ENCODE measurements around the gene UBAP2.
"Not testable (repeated sequence)": the region's sequence is repeated elsewhere in the genome, so short reads cannot be mapped to it uniquely, and the experiment has no call there.

The UBAP2 gene

DNA sequence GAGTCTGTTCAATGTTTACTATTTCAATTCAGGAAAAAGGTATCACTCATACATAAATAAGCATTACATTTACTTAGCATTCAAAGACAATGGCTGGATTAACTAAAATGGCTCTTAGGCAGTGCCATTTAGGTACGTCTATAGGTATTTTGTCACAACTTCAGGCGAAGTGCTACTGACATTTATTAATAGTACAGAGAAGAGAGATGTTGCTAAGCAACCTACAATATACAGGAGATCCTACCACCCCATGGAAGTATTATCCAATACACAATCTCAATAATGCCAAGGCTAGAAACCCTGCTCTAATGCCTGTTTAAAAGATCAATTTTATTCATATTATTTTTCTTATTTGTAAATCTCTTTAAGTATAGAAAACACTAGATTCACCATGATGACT is 76.0 kb downstream of the UBAP2 start:
- no peak for DNase-seq

DNA sequence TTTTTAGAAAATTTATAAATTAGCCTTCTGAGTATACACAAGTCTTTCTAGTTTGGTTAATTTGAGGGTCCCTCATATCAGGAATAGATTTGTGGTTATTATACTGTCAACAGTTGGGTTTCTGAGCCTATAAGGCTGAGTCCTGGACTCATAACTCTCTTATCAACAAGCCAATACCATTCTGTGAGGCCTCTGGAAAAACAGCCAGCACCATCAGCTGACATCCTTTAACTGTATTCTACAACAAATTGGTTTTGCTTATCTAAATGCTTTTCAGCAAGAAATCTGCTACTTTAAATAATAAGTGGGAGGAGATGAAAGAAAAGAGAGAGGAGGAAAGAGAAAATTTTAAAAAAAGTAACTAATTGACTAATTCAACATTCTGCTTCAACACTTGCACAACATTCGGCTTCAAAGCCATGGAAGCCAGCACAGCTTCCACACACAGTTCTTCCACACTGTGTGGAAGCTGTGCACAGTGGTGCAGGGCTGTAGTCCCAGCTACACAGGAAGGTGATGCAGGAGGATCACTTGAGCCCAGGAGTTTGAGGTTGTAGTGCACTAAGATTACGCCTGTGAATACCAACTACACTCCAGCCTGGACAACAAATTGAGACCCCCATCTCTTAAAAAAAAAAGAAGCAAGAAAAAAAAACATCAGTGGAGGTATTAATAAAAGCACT is 84.5 kb downstream of the UBAP2 start:
- no peak for DNase-seq

DNA sequence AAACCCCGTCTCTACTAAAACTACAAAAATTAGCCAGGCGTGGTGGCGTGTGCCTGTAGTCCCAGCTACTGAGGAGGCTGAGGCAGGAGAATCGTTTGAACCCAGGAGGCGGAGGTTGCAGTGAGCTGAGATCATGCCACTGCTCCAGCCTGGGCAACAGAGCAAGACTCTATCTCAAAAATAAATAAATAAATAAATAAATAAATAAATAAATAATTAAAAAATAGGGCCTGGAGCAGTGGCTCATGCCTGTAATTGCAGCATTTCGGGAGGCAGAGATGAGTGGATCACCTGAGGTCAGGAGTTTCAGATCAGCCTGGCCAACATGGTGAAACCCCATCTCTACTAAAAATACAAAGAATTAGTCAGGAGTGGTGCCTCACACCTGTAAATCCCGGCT is 86.2 kb downstream of the UBAP2 start:
- not testable (repeated sequence) for DNase-seq

DNA sequence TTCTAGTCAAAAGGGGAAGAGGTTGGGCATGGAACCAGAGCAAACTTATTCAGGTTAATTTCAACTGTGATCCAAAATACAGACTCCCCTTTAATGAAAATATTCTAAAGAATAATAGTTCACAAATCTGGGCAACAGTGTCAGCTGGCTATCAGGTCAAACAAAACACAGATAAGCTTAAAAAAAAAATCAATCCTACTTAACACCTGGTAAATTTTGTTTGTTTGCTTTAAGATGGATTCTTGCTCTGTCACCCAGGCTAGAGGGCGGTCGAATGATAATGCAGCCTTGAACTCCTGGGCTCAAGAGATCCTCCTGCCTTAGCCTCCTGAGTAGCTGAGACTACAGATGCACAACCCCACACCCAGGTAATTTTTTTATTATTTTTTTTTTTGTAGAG is 89.0 kb downstream of the UBAP2 start:
- no peak for DNase-seq

DNA sequence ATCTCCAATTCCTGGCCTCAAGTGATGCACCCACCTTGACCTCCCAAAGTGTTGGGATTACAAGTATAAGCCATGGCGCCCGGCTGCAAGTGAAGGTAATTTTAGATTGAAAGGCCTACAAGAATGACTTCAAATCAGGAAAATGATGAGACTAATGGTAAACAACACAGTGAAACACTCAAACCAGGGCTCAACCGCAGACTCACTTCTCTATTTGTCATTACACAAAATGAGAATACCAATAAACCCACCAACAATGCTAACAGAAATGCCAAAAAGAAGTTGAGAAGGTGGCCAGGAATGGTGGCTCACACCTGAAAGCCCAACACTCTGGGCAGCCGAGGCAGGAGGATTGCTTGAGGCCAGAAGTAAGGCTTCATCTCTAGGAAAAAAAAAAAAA is 92.1 kb downstream of the UBAP2 start:
- DNase-seq = no peak

DNA sequence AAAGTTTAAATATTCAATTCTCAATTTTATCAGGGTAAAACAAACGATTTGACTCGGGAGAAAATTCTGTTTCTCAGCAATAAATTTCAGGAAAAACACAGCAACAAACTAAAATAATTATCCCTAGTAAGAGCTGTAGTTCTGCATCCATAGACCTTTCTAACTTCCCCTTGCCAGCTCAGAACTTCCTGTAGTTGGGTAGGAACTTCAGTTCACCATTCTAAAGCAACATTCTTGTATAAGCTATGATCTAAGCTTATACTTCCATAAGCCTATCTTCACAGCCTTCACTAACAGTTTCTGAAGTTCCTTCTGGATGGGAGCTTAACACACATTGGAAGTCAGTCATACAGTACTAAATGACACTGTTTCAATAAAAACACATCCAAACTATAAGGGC is 96.6 kb downstream of the UBAP2 start:
- DNase-seq = no peak

DNA sequence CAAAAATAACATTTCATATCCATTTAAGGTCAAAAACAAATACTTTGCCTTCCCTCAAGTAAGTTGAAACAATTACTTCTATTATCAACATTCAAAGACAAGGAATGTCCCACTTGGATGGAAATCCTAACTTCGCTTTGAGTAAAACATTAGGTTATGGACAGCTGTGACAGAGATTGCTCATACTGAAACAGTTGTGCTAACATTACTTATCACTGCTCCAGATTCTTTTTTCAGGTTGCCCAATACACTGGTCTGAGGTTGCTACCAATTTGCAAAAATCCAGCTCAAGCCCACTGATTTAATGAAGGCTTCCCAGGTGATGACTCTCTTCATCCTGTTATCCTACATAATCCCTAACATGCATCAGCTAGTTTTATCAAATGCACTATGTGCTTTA is 98.3 kb downstream of the UBAP2 start:
- no peak for DNase-seq

DNA sequence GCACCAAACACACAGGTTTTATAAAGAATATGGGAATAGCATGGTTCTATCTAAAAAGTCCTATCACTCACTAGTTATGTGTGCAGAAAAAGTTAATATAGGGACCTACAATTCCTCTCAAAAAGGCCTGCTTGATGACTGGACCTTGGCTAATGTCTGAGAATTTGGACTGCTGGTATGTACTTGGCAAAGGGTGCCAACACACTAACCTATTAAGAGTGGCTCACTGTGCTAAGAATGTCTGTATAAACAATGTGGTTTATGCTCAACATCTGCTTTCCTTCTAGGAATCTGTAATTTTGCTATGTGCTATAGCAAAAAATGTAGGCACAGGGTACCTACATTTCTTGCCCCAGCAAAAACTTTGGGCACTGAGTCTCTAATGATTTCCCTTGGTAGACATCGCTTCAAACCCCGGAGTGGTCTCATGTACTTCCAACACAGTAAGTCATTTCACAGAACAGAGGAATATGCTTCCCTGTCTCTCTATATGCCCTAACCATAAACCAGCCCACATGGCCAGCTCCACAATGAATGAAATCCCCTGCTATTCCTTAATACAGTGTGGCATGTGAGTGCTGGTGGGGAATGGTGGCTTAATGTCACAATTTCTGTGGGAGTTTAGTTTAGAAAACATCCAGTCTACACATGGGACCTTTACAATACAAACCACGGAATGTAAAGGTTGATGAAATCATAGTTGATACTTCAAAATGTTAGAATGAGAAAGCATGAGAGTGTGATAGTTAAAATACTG is 101.7 kb downstream of the UBAP2 start:
- DNase-seq = no peak

DNA sequence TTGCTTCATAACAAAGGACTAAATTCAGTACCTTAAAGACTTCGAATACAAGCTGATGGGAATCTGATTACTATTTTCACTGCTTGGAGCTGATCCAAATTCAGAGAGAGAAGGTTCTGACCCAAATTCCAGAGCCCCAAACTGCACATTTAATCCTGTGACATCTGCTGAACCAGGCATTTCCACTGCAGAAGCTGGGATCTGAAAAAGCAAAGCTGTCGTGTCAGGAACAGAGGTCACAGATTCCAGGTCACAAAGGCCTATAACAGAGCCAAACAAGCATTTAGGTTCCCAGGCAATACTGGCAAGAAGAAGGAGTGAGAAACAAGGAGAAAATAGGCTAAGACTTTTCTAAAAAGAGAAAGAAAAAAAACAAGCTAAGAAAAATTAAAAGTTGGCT is 105.3 kb downstream of the UBAP2 start:
- DNase-seq = no peak

DNA sequence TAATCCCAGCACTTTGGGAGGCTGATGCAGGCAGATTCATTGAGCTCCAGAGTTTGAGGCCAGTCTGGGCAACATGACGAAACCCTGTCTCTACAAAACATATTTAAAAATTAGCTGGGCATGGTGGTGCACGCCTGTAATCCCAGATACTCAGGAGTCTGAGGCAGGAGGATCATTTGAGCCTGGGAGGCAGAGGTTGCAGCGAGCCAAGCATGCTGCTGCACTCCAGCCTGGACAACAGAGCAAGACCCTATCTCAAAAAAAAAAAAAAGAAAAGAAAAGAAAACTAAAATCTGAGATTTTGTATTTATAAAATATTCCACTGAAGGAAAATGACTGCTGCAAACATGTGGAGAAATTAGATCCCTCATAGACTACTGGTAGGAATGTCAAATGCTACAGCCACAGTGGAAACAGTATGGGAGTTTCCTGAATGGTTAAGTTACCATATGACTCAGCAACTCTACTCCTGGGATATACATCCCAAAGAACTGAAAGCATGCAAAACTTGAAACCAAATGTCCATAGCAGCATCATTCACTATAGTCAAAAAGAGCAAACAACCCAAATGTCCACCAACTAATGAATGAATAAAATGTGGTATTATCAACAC is 106.1 kb downstream of the UBAP2 start:
- no peak for DNase-seq

DNA sequence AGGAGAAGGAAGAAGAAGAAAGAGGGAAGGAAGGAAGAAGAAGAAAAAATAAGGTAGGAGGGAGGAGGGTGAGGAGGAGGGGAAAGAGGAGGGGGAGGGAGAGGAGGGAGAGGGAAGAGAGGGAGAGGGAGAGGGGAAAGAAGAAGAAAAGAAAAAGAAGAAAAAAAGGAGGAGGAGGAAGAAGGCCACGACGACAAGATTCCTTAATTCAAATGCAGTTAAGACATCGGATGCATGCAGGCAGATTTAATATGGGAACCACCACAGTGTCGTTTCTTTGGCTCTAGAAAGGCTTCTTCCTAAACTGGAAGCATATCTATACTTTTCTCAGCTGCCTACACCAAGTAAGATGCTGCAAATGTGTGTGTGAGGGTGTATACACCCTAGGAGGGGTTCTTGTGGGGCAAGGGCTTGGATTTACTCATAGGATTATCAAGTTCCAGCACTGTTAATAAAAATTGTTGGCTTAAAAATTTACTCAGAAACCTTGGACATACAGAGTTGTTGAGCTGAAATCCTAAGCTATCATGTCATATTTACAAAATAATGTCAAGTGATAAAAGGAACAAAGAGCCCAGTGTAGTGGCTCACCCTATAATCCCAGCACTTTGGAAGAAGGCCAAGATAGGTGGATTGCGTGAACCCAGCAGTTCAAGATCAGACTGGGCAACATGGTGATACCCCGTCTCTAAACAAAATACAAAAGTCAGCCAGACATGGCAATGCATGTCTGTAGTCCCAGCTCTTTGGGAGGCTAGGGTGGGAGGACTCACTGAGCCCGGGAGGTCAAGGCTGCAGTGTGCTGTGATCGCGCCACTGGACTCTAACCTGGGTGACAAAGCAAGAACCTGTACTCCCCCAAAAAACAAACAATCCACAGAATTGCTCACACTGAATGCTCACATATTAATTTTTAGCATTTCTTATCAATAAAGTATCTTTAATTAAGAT is 108.5 kb downstream of the UBAP2 start:
- DNase-seq = no peak

DNA sequence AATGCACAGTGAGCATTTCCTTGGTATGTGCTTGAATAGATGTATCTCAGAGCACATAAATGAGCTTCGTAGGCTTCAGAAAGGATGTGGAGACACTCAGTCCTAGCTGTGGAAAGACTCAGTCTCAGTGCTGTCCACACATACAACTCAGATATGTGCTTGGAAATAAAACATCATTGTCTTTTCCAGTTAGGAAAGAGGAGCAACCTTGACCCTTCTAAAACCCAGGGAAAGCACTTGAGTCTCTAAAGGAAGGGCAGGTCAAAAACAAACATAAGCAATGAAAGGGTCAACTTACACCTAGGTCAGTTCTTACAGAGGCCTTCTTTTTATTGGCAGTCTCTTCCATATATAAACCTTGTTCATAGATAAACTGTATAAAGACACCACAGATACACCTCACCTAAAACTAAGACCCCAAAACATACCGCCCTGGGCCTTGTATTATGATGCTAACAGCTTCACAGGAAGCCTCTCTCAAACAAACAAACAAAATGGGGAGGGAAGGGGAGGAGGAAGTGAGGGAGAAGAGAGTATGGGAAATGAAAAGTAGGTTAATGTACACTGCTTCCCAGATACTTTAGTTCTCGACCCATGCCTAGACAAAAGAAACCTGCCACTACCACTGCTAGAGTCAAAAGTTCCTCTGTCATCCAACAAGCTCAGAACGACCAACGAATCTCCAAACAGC is 114.4 kb downstream of the UBAP2 start:
- DNase-seq = no peak

DNA sequence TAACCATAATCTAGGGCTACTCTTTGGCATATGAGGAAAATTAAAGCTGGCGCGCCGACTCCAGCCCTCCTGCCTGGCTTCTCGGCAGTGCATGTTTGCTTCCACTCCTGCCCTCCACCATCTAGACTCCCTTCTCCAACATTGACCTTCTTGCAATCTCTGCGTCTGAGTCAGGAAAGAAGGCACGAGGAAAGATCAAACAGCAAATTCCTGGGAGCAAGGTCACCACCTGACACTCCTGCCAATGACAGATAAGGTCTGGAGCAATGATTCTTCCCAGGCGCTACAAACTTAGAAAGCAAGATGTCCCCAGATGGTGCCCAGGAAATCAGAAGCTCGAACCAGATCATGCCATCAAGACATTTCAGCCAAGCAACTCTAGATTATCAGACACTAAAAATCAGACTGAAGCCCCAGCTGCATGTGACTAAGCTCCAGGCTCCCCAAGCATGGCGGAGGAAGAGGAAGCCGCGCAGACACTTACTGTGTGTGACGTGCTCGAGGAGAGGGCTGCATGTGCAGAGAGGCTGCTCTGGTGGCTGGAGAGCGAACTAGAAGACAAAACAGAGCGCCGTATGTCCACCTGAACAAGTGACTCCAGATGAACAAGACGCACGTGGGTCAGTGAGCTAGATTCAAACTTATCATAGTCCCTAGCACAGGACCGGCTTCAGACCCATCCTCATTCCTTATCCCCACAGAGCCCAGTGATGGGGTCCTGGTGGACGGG is 116.4 kb downstream of the UBAP2 start:
- DNase-seq = no peak

DNA sequence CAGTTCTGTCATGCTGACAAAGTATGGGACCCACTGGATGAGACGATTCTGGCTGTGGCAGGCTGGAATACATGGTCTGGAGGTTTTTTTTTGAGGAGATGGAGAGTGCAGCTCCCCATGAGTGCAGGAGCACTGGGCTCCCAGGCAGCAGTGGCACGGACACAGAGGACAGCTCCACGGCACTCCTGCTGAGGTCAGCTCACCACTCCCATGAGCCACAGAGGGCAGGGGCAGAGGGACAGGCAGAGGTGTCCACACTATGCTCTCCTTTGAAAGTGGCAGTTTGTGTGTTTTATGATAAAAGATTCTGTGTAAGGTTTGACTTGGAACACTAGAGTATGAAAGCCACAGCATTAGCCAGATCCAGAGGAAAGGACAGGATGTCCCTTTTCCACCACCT is 117.4 kb downstream of the UBAP2 start:
- DNase-seq = no peak

DNA sequence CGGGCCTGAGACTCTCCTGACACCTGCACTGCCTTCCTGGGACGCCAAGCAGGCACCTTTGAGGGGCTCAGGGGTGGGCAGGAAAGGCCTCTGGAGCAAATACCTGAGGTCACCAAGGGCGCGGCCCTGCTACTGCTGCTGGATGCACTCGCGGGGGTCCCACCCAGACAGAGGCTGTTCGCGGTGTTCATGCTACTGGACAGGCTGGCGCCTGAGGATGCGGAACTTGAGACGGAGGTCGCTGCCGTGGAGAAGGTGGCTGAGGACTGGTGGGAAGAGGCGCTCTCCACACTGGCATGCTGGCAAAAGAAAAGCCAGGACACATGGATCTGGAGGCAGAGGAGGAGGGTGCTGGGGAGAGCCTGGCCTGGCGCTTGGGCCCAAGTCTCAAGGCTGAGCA is 121.0 kb downstream of the UBAP2 start:
- DNase-seq = no peak

DNA sequence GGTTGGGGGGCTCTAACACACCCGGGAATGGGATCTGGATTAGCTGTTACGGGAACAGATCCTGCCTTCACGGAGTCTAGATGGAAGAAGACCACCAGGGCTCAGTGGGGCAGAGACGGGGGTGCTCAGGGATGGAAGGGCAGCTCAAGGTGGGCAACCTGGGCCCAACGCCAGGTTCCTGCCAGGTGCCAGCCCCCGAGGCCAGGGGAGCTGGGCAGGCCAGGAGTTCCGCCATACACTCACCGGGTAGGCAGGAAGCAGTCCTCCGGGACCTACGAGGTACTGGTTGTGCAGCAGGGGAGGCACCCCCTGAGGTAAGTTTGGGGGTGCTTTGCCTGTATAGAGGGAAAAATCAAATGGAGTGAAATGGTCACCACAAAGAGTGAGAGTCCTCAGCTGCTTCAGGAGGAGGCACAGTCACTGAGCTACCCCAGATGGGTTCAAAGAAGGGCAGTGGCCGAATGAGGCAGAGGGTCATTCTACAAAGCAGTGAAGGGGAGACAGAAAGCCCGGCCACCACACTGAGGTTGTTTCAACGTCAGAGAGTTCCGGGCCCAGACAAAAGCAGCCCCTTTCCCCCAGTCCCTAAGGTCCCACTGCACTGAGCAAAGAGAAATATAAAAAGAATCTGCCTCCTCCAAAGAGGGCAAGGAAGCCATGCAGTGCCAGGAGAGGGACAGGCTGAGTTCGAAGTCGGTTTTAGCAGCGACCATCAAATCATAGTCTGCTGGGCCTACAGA is 121.8 kb downstream of the UBAP2 start:
- no peak for DNase-seq

DNA sequence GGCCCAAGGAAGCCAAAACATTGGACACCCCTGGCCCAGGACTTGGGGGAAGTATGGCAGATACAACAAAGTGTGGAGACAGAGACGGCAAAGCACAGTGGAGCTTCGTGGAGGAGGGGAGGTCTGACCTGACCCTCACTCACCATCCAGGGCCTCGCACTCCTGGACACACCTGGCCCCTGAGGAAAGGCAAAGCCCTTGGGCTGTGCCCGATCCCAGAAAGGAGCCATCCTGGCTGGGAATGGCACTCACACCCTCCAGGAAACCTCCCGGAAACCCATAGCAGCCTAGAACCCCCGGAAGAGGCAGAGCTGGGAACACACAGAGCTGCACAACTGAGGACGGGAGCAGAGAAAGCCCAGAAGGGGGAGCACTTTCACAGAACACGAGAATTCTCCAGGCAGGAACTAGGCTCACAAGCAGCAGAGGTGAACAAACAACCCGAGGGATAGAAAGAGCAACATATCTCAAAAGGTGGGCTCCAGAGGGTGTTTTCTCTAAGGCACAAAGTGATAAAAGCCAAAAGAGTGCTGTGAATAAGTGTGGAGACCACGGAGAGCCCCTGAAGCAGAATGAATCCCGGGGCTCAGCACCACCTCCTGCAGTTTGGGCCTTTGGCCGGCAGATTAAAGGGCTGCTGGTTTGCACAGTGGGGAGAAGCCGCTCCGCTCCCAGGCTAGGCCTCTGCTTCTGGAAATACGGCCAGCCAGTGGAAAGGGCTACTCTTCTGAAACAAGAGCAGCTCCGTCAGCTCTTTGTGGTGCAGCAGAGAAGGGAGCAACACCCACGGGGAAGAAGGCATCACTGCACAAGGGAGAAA is 123.5 kb downstream of the UBAP2 start:
- DNase-seq = no peak

DNA sequence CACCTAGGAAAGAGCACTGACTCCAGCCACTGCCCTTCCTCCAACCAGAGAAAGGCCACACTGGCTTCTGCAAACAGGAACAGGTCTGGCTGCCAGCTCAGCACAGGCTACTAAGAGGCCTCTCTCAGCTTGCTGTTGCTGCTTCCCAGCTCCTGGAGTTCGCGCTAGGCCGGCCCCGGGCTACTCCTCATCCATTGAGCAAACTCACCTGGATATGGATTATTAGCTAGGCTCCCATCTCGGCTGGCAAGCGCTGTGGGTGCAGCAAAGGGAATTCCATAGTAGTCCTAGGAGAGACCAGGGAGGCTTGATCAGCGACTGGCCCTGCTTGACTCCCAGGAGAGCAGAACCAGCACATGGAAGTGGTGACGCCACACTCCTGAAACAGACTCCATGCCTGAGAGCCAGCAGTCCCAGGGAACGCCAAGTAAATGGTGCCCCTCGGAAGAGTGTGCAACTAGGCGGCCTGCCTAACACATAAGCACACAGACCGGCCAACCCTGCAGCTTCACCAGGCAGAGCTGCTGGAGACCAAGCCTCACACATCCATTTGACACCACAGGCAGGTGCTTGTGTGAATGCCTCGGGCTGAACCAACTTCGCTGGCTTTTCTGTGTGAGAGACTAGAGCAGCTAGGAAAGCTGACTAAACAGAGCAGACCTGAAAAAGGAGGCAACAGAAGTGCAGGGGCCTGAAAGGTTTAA is 124.5 kb downstream of the UBAP2 start:
- DNase-seq = no peak

DNA sequence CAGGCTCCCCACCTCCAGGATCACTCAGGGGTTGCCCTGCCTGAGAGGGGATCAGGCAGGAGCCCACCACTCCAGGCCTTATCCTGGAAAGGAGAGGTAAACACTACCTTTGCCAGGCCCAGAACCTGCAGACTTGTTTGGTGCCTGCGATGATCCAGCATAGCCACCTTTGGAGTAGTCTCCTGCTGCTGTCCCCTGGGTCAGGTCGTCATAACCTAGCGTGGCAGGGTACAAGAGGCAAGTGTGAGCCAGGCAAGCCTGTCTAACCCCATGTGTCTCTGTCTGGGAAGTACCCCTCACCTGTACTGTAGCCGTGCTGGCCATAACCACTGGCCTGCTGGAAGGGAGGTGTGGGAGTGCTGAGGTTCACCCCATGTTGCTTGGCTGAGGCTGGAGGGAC is 125.6 kb downstream of the UBAP2 start:
- no peak for DNase-seq

Data from activated naive CD4-positive, alpha-beta T cell treated with Interleukin-2 at 50 U/mL for 16 hours (primary cell).